Activated naive CD4-positive, alpha-beta T cell treated with anti-CD3 and anti-CD28 coated beads, Interleukin-2, amount 10 ng/mL, durations not matched to agents 5 hours and 36 hours (primary cell): ENCODE results near the gene ANKRD30A. TPM values are rescaled to one million over a fixed set of nuclear protein-coding genes. Genes with fewer than 3 reads are reported as not detected.

Experiments
- total RNA-seq, 2 experiments: library from RNA; stranded (reverse); gene quantifications; one replicate each; pipeline ENCODE4 v1.2.3, GENCODE V29; 2021

The ANKRD30A gene, protein sequence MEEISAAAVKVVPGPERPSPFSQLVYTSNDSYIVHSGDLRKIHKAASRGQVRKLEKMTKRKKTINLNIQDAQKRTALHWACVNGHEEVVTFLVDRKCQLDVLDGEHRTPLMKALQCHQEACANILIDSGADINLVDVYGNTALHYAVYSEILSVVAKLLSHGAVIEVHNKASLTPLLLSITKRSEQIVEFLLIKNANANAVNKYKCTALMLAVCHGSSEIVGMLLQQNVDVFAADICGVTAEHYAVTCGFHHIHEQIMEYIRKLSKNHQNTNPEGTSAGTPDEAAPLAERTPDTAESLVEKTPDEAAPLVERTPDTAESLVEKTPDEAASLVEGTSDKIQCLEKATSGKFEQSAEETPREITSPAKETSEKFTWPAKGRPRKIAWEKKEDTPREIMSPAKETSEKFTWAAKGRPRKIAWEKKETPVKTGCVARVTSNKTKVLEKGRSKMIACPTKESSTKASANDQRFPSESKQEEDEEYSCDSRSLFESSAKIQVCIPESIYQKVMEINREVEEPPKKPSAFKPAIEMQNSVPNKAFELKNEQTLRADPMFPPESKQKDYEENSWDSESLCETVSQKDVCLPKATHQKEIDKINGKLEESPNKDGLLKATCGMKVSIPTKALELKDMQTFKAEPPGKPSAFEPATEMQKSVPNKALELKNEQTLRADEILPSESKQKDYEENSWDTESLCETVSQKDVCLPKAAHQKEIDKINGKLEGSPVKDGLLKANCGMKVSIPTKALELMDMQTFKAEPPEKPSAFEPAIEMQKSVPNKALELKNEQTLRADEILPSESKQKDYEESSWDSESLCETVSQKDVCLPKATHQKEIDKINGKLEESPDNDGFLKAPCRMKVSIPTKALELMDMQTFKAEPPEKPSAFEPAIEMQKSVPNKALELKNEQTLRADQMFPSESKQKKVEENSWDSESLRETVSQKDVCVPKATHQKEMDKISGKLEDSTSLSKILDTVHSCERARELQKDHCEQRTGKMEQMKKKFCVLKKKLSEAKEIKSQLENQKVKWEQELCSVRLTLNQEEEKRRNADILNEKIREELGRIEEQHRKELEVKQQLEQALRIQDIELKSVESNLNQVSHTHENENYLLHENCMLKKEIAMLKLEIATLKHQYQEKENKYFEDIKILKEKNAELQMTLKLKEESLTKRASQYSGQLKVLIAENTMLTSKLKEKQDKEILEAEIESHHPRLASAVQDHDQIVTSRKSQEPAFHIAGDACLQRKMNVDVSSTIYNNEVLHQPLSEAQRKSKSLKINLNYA (N-terminal part only)
- not detected for total RNA-seq

DNA sequence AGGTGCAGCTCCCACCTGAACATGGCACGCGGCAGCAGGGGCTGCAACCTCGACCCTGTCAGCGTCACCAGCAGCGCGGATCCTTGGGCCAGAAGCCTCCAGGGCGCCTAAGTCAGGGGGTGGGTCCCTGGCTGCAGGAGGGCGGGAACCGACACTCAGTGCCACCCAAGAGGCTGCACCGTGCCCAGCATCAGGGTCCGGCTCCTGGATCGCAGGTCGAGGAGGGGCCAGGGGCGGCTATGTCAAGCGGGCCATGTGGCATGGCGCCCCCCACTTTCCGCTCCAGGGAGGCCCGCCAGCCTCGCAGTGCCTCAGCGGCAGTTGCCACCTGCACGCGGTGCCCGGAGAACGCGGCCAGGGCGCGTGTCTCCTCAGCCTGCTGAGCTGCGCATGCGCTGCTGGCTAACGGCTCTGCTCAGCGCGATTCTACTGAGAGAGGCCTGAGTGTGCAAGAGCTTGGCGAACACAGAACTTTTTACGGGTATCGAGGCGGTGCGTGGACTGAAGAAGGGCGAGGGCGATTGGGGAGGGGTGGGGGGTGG is at the start of gene ANKRD30A:
Gene ANKRD30A, plus strand, starts transcription at position 408 of the 542 bp plus-strand sequence. CDS start 190 bp downstream, outside the sequence.

